OCI-LY7 (cell line): ENCODE results near the gene CCDC12. TPM values are rescaled to one million over a fixed set of nuclear protein-coding genes. Genes with fewer than 3 reads are reported as not detected.
A peak's percentile ranks its signal among the peaks of the same experiment; 100 is the strongest.

ENCODE experiments used
- BruUV-seq: library from RNA; stranded (reverse); fragments of 400-500 nt; replicated peaks from 2 replicates; lab custom pipeline; 2021; lab: Mats Ljungman, UMichigan
- CTCF ChIA-PET: fragments of 300-600 bp; sonication (Branson Sonifier 250); formaldehyde crosslinking; loops from one replicate; lab custom pipeline; 2022; ENCODE audit warnings: antibody characterized with exemption; ENCODE audit not compliant: unreplicated experiment; lab: Charles Lee
- POLR2A ChIA-PET: fragments of 300-600 bp; sonication (Branson Sonifier 250); formaldehyde crosslinking; loops from one replicate; lab custom pipeline; 2022; ENCODE audit warnings: antibody characterized with exemption; lab: Charles Lee
- DNase-seq: peaks from one replicate; pipeline ENCODE4 v3.0.0-alpha.2; 2015; ENCODE audit warnings: low spot score
- H2AFZ ChIP-seq: fragments of 200-600 bp; sonication (generic), shearing (Covaris generic); 2 replicates; pipeline ENCODE4 v1.6.1; 2014; ENCODE audit warnings: mild to moderate bottlenecking, antibody characterized with exemption, low read length, moderate library complexity
- H3K27ac ChIP-seq: fragments of 200-600 bp; sonication (generic); 2 replicates; pipeline ENCODE4 v1.5.1; 2014; ENCODE audit warnings: mixed run types, low read depth, mild to moderate bottlenecking, moderate library complexity, low read length, inconsistent platforms; ENCODE audit not compliant: poor library complexity, severe bottlenecking
- H3K36me3 ChIP-seq: fragments of 200-600 bp; sonication (generic); 2 replicates; pipeline ENCODE4 v1.6.1; 2014; ENCODE audit warnings: mild to moderate bottlenecking, antibody characterized with exemption, low read length, moderate library complexity, mixed read lengths; ENCODE audit not compliant: insufficient read depth
- H3K4me1 ChIP-seq: fragments of 200-600 bp; sonication (generic); 2 replicates; pipeline ENCODE4 v1.5.1; 2014; ENCODE audit warnings: mild to moderate bottlenecking, low read length; ENCODE audit not compliant: insufficient read depth, poor library complexity, severe bottlenecking
- H3K4me2 ChIP-seq: fragments of 200-600 bp; sonication (generic); 2 replicates; pipeline ENCODE4 v1.6.1; 2014; ENCODE audit warnings: mild to moderate bottlenecking, low read length
- H3K4me3 ChIP-seq: fragments of 200-600 bp; sonication (generic); 2 replicates; pipeline ENCODE4 v1.5.1; 2014; ENCODE audit warnings: mild to moderate bottlenecking, low read depth, low read length; ENCODE audit not compliant: poor library complexity, severe bottlenecking
- H3K79me2 ChIP-seq: fragments of 200-600 bp; sonication (generic); 2 replicates; pipeline ENCODE4 v1.6.1; 2016; ENCODE audit warnings: low read depth, mild to moderate bottlenecking, low read length, moderate library complexity, mixed read lengths; ENCODE audit not compliant: insufficient read depth
- H3K9me2 ChIP-seq: fragments of 200-600 bp; sonication (generic); 2 replicates; pipeline ENCODE4 v1.6.1; 2016; ENCODE audit warnings: mild to moderate bottlenecking, low read length, mixed read lengths; ENCODE audit not compliant: insufficient read depth
- H3K9me3 ChIP-seq: fragments of 200-600 bp; sonication (generic); 2 replicates; pipeline ENCODE4 v1.6.1; 2014; ENCODE audit warnings: mild to moderate bottlenecking, mixed run types, low read length, mixed read lengths
- H4K20me1 ChIP-seq: fragments of 200-600 bp; sonication (generic); 2 replicates; pipeline ENCODE4 v1.6.1; 2014; ENCODE audit warnings: mild to moderate bottlenecking, antibody characterized with exemption, low read length, moderate library complexity, mixed read lengths; ENCODE audit not compliant: insufficient read depth
- EZH2phosphoT487 ChIP-seq: fragments of 200-600 bp; sonication (generic); IDR thresholded peaks from 2 replicates; pipeline ENCODE4 v1.6.1; 2018; ENCODE audit warnings: low read depth, borderline replicate concordance, mild to moderate bottlenecking, mixed run types, antibody characterized with exemption, low read length, moderate library complexity, mixed read lengths
- intact Hi-C: fragments of 100-400 bp; cut with micrococcal nuclease; formaldehyde crosslinking; loops from one replicate; pipeline ENCODE4 v1.10.0; 2022; ENCODE audit not compliant: unreplicated experiment
- total RNA-seq, 2 experiments: library from RNA; depleted of rRNA in 1 of 2; stranded (reverse); fragments of >200 nt in 1 of 2; shearing (Covaris generic) in 1 of 2; gene quantifications; 2 replicates each; pipeline ENCODE4 v1.2.3, GENCODE V29; 2014 to 2022
- TF ChIP-seq, protein P1 (sequence below): fragments of 200-600 bp; sonication (generic); conservative IDR thresholded peaks from 2 replicates; pipeline ENCODE4 v1.5.1; 2014; ENCODE audit warnings: mild to moderate bottlenecking, antibody characterized with exemption, low read length, moderate library complexity, mixed read lengths

CCDC12 gene
- total RNA-seq, 2 experiments from 2014 or later: 74.9 to 116 TPM

- Histone ChIP-seq H3K4me2 (peak overlapping the region; percentile 39), H3K9me3 (no peaks in the 10 kb centered on the region), H3K79me2 (0 out of 2 replicates have a peak, but pooled peaks cover 9% of the 10 kb centered on the region), H3K36me3 (peaks cover 76% of the 10 kb centered on the region), H3K27ac (peak overlapping the region; percentile 61), H3K9me2 (no peaks in the 10 kb centered on the region), H3K4me3 (peak overlapping the region; percentile 2), H4K20me1 (peaks cover 6% of the 10 kb centered on the region; the same call in 1 of the 2 replicates), H2AFZ (no peak overlapping the region), H3K4me1 (peaks cover 26% of the 10 kb centered on the region)
- TF ChIP-seq, protein P1, sequence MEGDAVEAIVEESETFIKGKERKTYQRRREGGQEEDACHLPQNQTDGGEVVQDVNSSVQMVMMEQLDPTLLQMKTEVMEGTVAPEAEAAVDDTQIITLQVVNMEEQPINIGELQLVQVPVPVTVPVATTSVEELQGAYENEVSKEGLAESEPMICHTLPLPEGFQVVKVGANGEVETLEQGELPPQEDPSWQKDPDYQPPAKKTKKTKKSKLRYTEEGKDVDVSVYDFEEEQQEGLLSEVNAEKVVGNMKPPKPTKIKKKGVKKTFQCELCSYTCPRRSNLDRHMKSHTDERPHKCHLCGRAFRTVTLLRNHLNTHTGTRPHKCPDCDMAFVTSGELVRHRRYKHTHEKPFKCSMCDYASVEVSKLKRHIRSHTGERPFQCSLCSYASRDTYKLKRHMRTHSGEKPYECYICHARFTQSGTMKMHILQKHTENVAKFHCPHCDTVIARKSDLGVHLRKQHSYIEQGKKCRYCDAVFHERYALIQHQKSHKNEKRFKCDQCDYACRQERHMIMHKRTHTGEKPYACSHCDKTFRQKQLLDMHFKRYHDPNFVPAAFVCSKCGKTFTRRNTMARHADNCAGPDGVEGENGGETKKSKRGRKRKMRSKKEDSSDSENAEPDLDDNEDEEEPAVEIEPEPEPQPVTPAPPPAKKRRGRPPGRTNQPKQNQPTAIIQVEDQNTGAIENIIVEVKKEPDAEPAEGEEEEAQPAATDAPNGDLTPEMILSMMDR: no peak
- TF ChIP-seq EZH2phosphoT487: no peak
- no TSS peak for BruUV-seq
- intact Hi-C loops: loop anchor here (5.0 to 10.0 kb wide), 2 partner anchors 312 to 365 kb away; partner anchors contain the start of genes PTPN23 and TMIE
- peak; percentile 83 for DNase-seq
- ChIA-PET CTCF (no interaction called here), POLR2A (interaction anchor here (1.1 to 1.6 kb wide), 2 partner anchors 11 to 30 kb away, joined by 4 to 6 read pairs; no protein-coding TSS in a partner anchor)
Observed at GRCh38 chr3:47016934-47017435, 40.4 kb upstream of the CCDC12 start.

- H3K79me2 ChIP-seq: 0 out of 2 replicates have a peak, but pooled peaks cover 7% of the 10 kb centered on the region
- intact Hi-C loops: loop anchor here (5.0 to 10.0 kb wide), 2 partner anchors 312 to 366 kb away; partner anchors contain the start of genes PTPN23 and TMIE
- H4K20me1 ChIP-seq: peaks cover 6% of the 10 kb centered on the region; the same call in 1 of the 2 replicates
- ChIA-PET CTCF (no interaction called here), POLR2A (no interaction called here)
- H3K4me2 ChIP-seq: peak overlapping the region; percentile 39; the same call in 1 of the 2 replicates
- TF ChIP-seq, protein P1: no peak
- TF ChIP-seq EZH2phosphoT487: no peak
- no peak overlapping the region for H3K4me3 ChIP-seq
- BruUV-seq: TSS peak; percentile 89
- peak overlapping the region; percentile 61 for H3K27ac ChIP-seq
- peaks cover 75% of the 10 kb centered on the region for H3K36me3 ChIP-seq
- H3K9me3 ChIP-seq: no peaks in the 10 kb centered on the region
- H3K9me2 ChIP-seq: no peaks in the 10 kb centered on the region
- DNase-seq: no peak
- H3K4me1 ChIP-seq: peaks cover 26% of the 10 kb centered on the region
- H2AFZ ChIP-seq: no peak overlapping the region
Observed at GRCh38 chr3:47016086-47016933, 39.8 kb upstream of the CCDC12 start.
